ENCODE results near the gene ALLC.

Gene ALLC

GRCh38 chr2:3641841-3642421, 16.1 kb upstream of the ALLC start:
- no peak for DNase-seq

DNA sequence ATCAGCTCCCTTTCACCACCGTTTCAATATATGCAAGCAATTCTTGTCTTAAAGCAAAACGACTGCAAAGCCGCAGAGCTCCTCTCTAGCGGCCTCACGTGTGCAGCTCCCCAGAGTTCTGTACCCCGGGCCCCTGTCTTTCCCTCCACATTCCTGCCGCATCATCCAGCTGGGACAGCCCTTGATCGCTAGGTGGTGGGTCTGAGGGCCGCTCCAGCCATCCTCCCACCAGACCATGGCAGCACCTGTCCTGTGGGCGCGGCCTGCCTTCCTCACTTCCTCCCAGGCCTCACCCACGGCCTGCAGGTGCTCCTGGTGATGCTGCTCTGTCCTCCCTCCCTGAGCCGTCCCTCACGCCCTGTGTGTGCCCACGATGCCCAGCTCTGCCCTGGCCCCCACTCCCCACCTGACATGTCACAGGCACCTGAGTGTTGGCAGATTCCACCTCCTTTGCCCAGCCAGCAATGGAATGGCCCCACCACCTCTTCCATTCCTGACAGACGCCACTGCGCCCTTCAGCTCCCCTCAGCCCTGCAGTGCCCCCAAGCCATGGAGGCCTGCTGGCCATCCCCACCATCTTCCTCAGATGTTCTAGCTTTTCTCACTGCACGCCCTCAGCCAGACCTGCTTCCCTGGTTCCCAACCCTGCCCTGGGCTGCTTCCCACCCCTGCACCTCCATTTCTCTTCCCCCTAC, 15.3 kb upstream of the ALLC start:
- no peak for DNase-seq

DNA sequence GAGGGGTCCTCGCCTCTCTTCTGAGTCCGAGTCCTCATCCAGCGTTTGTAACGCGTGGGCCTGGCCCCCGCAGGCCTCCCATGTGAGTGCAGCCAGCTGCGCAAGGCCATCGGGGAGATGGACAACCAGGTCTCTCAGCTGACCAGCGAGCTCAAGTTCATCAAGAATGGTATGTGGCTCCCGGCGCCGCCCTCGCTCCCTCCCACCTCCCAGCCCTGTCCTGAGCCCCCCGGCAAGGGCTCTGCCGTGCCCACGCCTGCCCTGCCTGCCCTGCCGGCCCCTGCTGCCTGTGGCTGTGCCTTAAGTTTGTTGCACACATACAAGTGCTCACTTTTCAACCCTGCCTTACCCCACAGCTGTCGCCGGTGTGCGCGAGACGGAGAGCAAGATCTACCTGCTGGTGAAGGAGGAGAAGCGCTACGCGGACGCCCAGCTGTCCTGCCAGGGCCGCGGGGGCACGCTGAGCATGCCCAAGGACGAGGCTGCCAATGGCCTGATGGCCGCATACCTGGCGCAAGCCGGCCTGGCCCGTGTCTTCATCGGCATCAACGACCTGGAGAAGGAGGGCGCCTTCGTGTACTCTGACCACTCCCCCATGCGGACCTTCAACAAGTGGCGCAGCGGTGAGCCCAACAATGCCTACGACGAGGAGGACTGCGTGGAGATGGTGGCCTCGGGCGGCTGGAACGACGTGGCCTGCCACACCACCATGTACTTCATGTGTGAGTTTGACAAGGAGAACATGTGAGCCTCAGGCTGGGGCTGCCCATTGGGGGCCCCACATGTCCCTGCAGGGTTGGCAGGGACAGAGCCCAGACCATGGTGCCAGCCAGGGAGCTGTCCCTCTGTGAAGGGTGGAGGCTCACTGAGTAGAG, 14.4 kb upstream of the ALLC start:
- no peak for DNase-seq

DNA sequence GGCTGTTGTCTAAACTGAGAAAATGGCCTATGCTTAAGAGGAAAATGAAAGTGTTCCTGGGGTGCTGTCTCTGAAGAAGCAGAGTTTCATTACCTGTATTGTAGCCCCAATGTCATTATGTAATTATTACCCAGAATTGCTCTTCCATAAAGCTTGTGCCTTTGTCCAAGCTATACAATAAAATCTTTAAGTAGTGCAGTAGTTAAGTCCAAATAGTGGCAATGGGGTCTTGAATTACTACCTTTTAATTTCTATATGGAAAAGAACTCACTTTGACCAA, 13.8 kb upstream of the ALLC start:
- no peak for DNase-seq

DNA sequence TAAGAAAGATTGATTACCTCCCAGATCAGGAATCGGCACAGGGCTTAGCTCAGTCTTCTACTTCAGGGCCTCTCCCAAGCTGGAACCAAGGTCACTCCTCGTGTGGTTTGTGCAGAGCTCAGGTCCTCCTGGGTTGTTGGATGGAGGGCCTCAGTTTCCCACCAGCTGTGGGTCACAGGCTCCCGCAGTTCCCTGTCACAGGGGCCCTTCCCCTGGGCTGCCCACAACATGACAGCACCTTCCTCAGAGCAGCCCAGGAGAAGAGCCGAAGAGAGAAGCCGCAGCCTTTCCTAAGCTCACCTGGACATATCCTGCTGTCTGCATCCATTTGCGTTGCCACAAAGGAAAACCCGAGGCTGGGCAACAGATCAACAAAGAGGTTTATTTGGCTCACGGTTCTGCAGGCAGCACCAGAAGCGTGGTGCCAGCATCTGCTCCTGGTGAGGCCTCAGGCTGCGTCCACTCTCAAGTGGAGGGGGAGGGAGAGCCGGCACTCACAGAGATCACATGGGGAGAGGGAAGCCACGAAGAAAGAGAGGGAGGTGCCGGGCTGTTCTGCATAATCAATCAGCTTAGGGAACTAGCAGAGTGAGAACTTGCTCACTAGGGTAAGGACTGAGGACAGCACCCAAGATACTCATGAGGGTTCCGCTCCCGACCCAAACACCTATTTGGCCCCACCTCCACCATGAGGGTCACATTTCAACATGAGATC, 13.0 kb upstream of the ALLC start:
- no peak for DNase-seq

- no peak for DNase-seq
Measured at GRCh38 chr2:3645745-3646389, 12.1 kb upstream of the ALLC start.

DNA sequence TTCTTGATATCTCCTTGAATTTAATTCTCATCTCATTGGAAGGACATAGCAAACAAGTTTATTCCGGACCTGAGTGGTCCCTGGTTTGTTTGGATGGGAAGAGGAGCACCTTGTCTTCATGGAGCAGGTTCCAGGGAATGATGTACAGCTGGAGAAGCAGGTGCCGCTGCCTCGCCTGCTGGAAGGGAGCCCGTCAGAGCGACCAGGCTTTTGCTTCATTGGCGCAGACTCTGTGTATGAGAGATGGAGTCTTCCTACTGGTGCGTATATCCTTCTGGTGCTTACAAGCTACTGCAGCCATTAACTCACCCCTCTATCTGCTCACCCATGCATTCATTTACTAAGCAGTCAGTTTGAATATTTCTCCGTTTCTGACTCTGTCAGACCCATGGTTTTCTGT, 11.6 kb upstream of the ALLC start:
- no peak for DNase-seq

DNA sequence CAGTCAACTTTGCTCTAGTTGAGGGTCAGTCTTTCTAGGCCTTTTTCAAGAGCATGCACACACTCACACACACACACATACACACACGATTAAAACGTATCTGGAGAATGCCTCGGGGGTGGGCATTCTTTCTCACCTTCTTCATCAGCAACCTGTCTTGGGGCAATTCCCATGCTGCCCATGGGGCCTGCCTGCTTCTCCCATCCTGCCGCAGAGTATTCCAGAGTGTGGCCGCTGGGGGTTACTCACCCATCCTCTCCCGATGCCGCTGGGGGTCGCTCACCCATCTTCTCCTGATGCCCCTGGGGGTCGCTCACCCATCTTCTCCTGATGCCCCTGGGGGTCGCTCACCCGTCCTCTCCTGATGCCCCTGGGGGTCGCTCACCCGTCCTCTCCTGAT, 10.8 kb upstream of the ALLC start:
- no peak for DNase-seq

DNA sequence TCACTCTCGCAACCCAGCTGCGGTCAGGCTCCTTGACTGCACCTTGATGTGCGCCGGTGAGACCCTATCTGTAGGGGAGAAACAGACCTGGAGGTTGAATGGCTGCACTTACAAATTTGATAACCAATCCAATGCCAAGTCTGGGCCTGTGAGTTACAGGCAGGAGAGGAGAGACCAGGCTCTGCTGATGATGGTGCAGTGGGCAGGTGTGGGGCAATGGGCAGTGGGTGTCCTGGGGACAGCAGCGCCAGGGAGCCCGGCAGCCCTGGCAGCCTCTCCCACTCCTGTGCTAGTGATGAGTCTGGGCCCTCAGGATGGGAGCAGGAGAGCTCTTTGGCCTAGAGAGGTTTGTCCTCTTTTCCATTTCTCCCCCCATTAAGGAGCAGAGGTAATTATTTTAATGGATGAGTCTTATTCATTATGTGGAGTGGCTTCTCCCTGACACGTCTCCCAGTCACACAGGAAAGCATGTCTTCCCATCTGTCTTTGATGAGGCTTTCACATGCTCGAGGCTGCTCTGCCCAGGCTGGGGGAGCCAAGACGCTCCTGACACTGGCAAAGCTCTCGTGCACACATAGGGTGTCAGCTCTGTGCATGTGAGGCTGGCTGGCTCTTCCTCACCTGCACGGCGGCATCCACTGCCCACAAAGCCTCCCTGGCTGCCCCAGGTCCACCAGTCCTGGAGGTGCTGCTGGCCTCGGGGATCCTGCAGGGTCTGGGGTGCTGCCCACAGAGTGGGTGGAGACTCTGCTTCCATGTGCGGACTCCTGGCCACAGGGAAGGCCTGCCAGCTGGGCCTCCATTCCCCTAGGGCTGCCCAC, 10.0 kb upstream of the ALLC start:
- DNase-seq = no peak

GRCh38 chr2:3648652-3649177, 9.3 kb upstream of the ALLC start:
- no peak for DNase-seq

- no peak for DNase-seq
Measured at GRCh38 chr2:3649581-3649980, 8.4 kb upstream of the ALLC start.

DNA sequence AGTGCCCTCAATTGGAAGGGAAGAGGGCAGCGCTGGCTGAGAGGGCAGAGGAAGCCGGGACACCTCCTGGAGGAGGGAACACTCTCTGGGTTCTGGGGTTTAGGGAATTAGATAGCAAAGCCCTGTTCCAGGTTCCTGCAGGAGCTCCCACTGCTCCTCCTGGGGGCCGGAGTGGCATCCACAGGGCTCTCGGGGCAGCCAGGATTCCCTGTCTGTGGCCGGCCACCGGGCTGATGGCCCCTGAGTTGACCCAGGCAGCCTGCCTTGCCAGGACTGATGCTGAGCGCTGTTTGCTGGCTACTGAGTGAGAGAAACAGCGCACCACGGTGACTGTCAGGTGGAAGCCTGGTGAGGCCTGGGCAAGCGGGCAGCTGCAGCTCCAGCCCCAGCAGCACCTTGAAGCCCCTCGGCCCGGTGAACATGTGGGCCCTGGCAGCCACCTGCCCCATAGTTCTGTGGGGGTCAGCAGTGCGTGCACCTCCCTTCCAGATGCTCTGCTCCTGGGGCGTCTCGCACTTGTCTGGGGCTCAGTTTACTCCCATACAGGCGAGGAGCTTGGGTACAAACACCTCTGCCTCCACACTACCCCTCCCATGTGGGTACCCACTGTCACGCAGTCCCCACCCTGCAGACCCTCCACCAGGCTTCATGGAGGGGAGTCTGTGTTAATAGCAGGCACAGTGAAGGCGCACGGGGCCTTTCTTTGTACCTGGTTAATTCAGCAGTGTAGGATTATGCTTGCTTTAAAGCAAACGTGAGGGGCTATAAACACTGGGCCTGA, 7.7 kb upstream of the ALLC start:
- DNase-seq = no peak

DNA sequence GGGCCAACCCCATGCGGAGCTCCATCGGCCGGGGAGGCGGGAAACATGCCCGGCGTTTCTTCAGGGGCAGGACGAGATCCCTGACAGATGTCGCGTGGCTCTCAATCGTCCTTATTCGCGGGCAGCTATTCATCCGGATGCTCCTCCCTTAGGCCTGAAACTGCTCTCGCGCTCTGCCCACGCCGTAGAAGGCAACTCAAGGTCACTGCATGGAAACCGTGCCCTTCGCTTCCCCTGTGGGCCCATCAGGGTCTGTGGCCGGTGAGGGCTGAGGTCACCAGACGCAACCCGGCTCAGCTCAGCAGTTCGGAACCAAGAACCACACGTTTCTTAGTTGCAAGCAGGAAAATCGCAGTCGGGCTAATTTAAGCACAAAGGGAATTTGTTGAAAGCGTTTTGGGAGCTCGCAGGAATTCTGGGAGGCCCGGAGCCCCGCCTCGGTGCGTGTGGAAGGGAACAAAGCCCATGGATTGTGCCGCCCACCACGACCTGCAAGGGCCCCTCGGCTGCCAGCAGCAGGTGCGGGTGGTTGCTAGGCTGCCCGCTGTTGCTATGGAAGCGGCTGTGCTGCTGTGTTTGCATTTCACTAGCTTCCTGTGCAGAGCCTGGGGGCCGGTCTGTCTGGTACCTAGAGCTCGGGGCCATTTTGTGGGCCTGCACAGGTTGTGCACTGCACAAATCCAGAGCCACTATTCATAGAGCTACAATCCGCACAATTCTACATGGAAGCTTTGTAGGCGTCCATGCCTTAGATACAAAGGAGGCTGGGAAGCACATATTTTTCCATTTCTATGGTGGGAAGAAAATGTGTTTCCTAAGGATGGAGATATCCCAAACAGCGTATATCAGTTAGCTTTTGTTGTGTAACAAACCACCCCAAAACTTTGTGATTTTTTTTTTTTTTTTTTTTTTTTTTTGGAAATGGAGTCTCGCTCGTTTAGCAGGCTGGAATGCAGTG, 6.0 kb upstream of the ALLC start:
- DNase-seq = peak; percentile 31

GRCh38 chr2:3652896-3653625, 4.9 kb upstream of the ALLC start:
- no peak for DNase-seq

DNA sequence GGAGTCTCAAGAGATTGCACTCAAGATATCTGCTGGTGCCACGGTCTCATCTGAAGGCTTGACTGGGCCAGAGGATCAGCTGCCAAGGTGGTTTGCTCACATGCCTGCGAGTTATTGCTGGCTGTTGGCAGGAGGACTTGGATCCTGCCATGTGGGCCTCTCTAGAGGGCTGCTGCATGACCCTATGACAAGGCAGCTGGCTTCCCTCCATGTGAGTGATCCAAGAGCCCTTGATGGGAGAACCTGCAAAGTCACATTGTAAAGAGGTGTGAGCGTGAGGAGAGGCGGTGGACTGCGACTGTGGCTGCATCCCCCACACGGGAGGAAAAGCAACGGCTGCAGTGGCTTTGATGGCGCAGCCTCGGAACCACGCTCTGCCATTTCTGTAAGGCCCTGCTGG, 4.0 kb upstream of the ALLC start:
- no peak for DNase-seq

DNA sequence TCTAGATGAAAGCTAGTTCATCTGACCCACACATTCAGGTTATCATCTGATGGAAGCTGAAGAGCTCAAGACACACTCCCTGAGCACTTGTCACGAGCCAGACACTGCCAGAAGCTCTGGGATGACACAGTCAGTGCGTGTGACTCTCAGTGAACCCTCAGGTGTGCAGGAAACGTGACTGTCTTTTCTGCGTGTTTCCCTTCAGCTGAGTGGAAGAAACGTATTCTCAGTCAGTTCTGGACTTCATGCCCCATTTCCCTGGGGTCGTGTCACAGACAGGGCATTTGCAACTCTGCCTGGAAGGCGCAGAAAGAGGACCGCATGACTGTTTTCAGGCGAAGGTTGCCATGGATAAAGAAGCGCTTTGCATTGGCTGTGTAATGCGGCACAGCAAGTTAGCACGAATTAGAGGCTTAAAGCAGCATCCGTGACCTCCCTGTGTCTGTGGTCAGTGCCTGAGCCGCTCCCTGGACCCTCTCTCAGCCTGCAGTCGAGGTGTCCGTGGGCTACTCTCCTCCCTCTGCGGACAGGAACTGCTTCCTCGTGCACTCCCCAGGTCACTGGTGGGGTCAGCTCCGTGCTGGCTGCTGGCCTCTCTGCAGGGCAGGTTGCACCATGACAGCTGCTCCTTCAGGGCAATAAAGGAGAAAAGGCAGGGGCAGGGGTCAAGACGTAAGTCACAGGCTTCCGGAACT, 3.3 kb upstream of the ALLC start:
- no peak for DNase-seq

- DNase-seq = no peak
Measured at GRCh38 chr2:3655871-3656761, 1.9 kb upstream of the ALLC start.
